Measurements from ENCODE around the gene CAST. TPM values are rescaled to one million over a fixed set of nuclear protein-coding genes. Genes with fewer than 3 reads are reported as not detected.

The CAST gene
- total RNA-seq, 2 donors from 2014 or later = 422 to 589 TPM

GRCh38 chr5:96699186-96699820 lies 37.1 kb downstream of the CAST start:
- ATAC-seq (no peak), DNase-seq (no peak)
- intact Hi-C loops (cut with DNase I) = no loop called here

- intact Hi-C loops (cut with DNase I) = loop anchor here in 1 of 2 donors (5.0 kb wide), 1 partner anchor 40 kb away; no protein-coding TSS in a partner anchor
- ATAC-seq = peak; percentile 98
Measured at GRCh38 chr5:96702503-96703383, 40.6 kb downstream of the CAST start.

GRCh38 chr5:96703384-96703920 lies 41.3 kb downstream of the CAST start:
- intact Hi-C loops (cut with DNase I) = loop anchor here in 1 of 2 donors (5.0 kb wide), 1 partner anchor 39 kb away; no protein-coding TSS in a partner anchor
- no peak for DNase-seq
- ATAC-seq = no peak

More at GRCh38 chr5:96702503-96703383, 40.6 kb downstream of the CAST start:
- DNase-seq = peak; percentile 97

GRCh38 chr5:96703995-96704394 lies 41.8 kb downstream of the CAST start:
- no peak for DNase-seq
- no peak for ATAC-seq
- intact Hi-C loops (cut with DNase I) = loop anchor here in 1 of 2 donors (5.0 kb wide), 1 partner anchor 38 kb away; no protein-coding TSS in a partner anchor

- intact Hi-C loops (cut with DNase I) = no loop called here
- no peak for DNase-seq
- ATAC-seq = no peak
Measured at GRCh38 chr5:96706433-96707111, 44.4 kb downstream of the CAST start.

GRCh38 chr5:96708600-96708999 lies 46.4 kb downstream of the CAST start:
- no peak for DNase-seq
- ATAC-seq = no peak
- intact Hi-C loops (cut with DNase I) = no loop called here

- intact Hi-C loops (cut with DNase I) = no loop called here
- peak in 1 of 2 donors; percentile 83 for ATAC-seq
- DNase-seq = peak; percentile 24
Measured at GRCh38 chr5:96709152-96709821, 47.1 kb downstream of the CAST start.

GRCh38 chr5:96712100-96712746 lies 50.0 kb downstream of the CAST start:
- ATAC-seq = no peak
- no peak for DNase-seq
- intact Hi-C loops (cut with DNase I) = no loop called here

- DNase-seq (no peak), ATAC-seq (no peak)
- intact Hi-C loops (cut with DNase I) = no loop called here
Measured at GRCh38 chr5:96714450-96714849, 52.3 kb downstream of the CAST start.

GRCh38 chr5:96714951-96715451 lies 52.8 kb downstream of the CAST start:
- intact Hi-C loops (cut with DNase I) = no loop called here
- ATAC-seq = peak; percentile 62 to 72
- peak; percentile 40 for DNase-seq

- intact Hi-C loops (cut with DNase I) = no loop called here
- ATAC-seq (no peak), DNase-seq (no peak)
Measured at GRCh38 chr5:96716007-96716406, 53.8 kb downstream of the CAST start.

GRCh38 chr5:96716716-96717115 lies 54.5 kb downstream of the CAST start:
- ATAC-seq = no peak
- DNase-seq = no peak
- intact Hi-C loops (cut with DNase I) = no loop called here

- intact Hi-C loops (cut with DNase I) = no loop called here
- no peak for DNase-seq
- ATAC-seq = no peak
Measured at GRCh38 chr5:96717874-96718273, 55.7 kb downstream of the CAST start.

GRCh38 chr5:96718635-96719077 lies 56.5 kb downstream of the CAST start:
- intact Hi-C loops (cut with DNase I) = no loop called here
- DNase-seq (peak; percentile 81), ATAC-seq (peak; percentile 25 to 77)

- intact Hi-C loops (cut with DNase I) = loop anchor here in 1 of 2 donors (10.0 kb wide), 1 partner anchor 106 kb away; no protein-coding TSS in a partner anchor
- ATAC-seq (no peak), DNase-seq (no peak)
Measured at GRCh38 chr5:96720408-96720807, 58.2 kb downstream of the CAST start.

GRCh38 chr5:96721351-96721977 lies 59.3 kb downstream of the CAST start:
- DNase-seq (peak; percentile 42), ATAC-seq (peak; percentile 13 to 72)
- intact Hi-C loops (cut with DNase I) = loop anchor here in 1 of 2 donors (10.0 kb wide), 1 partner anchor 107 kb away; no protein-coding TSS in a partner anchor

- intact Hi-C loops (cut with DNase I) = loop anchor here in 1 of 2 donors (10.0 kb wide), 1 partner anchor 110 kb away; no protein-coding TSS in a partner anchor
- ATAC-seq (no peak), DNase-seq (no peak)
Measured at GRCh38 chr5:96725257-96725656, 63.1 kb downstream of the CAST start.
